ENCODE measurements around the gene IDI1.
"Not testable (repeated sequence)": the region's sequence is repeated elsewhere in the genome, so short reads cannot be mapped to it uniquely, and the experiment has no call there.

IDI1 gene

GRCh38 chr10:1033601-1034000 lies 15.3 kb downstream of the IDI1 start:
- DNase-seq = no peak

DNA sequence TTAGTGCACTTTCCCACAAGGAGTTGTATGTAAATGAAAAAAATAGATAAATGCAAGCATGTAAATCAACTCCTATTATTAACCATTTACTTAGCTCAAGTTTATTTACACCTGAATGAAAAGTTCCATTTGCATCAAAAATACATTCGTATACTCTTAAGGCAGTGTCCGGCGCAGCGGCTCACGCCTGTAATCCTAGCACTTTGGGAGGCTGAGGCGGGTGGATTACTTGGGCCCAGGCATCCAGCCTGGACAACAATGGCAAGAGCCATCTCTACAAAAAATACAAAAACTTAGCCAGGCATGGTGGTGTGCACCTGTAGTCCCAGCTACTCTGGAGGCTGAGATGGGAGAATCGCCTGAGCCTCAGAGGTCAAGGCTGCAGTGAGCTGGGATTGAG lies 19.1 kb downstream of the IDI1 start:
- no peak for DNase-seq

DNA sequence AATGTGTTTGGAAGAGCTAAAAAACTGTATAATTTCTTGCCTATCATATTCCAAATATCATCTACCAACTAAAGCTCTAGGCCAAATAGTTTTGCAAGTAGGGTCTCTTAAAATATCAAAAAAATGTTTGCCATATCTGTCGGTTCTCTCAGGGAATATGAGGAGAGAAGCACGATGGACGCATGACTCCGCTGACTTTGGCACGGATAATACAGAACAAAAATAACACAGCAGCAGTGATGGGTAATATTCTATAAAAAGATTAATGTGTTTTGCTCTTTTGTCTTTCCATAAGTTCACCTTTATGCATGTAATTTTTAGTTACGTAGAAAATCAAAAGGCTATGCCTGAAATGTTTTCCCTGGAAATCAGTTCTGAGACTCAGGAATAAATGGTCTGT lies 22.3 kb downstream of the IDI1 start:
- DNase-seq = no peak

- peak; percentile 17 for DNase-seq
These were observed 23.2 kb downstream of the IDI1 start, which contains the start of gene IDI2 for GRCh38 chr10:1025683-1026082. Gene IDI2 (minus strand): TSS chr10:1025859. CDS start chr10:1024723, 1,136 bp downstream.

DNA sequence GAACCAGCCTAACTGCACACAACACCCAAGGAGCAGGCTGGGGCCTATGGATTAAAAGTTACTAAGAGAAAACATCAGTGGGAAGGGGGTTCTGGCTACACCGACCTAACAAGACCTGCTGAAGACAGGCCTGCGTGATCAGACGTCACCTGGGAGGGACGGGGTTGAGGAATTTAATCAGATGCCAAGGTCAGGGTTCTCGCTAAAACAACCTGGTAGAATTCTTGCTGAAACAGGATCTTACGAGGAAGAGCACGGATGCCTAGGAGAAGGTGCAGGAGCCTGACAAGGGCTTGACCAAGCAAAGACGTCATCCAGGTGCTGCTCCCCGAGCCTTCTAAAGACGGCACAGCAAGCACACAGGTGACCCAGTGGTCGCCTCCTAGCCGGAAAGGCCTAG lies 24.8 kb downstream of the IDI1 start:
- no peak for DNase-seq

- DNase-seq = no peak
These were observed 26.5 kb downstream of the IDI1 start for GRCh38 chr10:1022413-1022812.

DNA sequence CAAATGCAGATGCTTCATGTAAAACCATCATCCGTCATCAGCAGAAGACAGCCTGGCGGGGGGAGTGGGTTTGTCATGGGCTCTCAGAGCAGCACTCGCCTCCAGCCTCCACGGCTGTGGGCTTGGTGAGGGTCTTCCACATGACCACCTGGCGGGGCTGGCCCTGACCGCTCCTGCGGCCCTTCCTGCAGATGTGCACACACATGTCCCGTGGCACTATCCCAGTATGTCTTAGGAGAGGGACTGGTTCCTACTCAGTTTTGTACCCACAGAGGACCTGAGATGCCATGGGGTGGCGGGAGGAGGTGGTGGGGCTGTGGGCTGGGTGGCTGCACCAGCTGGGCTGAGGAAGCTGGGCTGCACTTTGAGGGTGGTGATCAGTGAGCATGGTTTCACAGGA lies 28.0 kb downstream of the IDI1 start:
- no peak for DNase-seq

DNA sequence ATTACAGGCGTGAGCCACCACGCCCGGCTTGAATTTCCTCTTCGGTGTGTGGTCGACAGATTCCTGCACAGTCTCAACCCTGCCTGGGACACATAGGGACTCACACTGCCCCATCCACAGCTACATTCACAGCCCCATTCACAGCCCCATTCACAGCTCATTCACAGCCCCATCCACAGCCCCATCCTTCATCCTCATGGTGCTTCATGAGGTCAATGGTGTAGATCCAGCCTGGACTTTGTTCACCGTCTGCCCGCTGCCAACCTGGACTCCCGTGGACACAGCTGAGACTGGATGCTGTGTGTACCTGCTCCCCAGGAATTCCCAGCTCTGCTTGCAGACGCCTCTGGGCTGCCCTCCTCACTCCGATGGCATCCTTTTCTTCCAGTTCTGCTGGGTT lies 28.5 kb downstream of the IDI1 start:
- DNase-seq = no peak

DNA sequence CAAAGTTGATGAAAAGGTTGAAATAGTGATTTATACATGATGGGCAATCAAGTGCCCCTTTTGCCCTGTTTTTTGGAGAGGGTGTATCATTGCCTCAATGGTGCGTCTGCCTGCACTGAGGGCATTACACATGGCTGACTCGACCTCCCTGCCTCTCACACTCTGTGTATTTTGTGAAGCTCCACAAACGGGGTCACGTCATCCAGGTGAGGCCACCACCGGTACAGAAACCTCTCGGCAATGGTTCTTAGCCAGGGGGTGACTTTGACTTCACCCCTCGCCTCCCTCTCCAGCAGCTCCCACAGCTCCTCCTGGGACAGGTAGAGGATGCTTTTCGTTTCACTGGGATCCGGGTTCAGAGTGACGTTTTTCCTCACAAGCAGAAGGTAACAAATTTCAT lies 29.6 kb downstream of the IDI1 start:
- DNase-seq = no peak

- no peak for DNase-seq
These were observed 33.2 kb downstream of the IDI1 start for GRCh38 chr10:1015688-1016087.

DNA sequence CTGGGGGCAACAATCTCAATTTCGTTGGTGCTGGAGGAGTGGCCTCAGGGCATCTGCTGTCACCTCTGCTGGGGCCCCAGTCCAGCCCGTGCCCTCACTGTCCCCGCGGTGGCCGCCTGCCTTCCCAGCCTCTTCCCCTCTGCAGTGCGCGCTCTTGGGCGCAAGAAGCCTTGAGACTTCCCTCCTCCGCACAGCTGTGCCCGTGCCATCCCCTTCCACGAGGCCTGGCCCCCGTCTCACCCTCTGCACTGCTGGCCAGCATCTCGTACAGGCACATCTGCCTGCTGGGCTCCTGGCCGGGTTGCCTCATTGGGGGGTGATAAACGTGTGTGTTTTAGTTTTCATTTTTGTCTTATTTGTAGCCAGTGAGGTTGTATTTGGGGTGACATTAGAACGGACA lies 37.2 kb downstream of the IDI1 start:
- DNase-seq = no peak

- DNase-seq = no peak
These were observed 38.2 kb downstream of the IDI1 start for GRCh38 chr10:1010703-1011102.

DNA sequence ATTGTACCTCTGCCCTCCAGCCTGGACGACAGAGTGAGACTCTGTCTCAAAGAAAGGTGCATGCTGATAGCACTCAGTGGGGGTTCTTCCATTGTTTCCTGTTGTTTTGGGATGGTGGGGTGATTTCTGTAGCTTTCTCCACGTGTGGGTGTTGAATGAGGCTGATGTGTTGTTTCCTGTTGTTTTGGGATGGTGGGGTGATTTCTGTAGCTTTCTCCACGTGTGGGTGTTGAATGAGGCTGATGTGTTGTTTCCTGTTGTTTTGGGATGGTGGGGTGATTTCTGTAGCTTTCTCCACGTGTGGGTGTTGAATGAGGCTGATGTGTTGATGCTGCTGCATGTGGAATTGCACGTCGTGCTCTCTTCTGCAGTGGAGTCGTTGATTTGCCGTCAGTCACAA lies 39.0 kb downstream of the IDI1 start:
- DNase-seq = not testable (repeated sequence)

GRCh38 chr10:1009071-1009494 lies 39.8 kb downstream of the IDI1 start:
- DNase-seq = no peak

- no peak for DNase-seq
These were observed 41.3 kb downstream of the IDI1 start for GRCh38 chr10:1007583-1007982.

DNA sequence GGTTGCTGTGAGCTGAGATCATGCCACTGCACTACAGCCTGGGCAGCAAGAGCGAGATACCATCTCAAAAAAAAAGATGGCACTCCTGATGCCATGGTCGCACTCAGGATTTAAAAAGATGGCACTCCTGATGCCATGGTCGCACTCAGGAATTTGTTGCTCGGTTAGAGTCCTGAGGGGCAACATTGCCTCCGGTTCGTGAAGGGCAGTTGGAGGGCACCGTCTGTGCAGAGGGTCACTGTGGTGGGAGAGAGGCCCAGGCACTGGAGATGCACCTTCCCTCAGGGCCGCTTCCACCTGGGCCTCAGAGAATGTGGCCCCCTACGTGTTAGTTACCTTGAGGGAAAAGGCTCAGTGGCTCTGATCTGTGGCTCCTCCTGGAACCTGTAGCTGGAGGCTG lies 42.3 kb downstream of the IDI1 start:
- no peak for DNase-seq

GRCh38 chr10:1003884-1004670 lies 44.8 kb downstream of the IDI1 start:
- DNase-seq = no peak

DNA sequence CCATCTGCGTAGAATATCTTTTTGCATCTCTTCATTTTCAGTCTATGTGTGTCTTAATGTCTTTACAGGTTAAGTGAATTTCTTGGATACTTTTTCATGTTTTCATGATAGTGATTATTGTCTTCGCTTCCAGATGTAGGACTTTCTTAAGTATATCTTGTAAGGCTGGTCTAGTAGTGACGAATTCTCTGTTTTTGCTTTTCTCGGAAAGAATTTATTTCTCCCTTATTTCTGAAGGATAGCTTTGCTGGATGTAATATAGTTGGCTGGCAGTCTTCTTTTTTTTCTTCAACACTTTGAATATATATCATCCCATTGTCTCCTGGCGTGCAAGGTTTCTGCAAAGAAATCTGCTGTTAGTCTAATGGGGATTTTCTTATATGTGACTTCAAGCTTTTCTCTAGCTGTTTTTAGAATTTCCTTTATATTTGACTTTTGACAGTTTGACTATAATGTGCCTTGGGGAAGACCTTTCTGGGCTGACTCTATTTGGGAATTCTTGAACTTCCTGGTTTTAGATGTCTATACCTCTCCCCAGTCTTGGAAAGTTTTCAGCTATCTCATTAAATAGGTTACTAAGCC lies 46.4 kb downstream of the IDI1 start:
- peak; percentile 2 for DNase-seq

DNA sequence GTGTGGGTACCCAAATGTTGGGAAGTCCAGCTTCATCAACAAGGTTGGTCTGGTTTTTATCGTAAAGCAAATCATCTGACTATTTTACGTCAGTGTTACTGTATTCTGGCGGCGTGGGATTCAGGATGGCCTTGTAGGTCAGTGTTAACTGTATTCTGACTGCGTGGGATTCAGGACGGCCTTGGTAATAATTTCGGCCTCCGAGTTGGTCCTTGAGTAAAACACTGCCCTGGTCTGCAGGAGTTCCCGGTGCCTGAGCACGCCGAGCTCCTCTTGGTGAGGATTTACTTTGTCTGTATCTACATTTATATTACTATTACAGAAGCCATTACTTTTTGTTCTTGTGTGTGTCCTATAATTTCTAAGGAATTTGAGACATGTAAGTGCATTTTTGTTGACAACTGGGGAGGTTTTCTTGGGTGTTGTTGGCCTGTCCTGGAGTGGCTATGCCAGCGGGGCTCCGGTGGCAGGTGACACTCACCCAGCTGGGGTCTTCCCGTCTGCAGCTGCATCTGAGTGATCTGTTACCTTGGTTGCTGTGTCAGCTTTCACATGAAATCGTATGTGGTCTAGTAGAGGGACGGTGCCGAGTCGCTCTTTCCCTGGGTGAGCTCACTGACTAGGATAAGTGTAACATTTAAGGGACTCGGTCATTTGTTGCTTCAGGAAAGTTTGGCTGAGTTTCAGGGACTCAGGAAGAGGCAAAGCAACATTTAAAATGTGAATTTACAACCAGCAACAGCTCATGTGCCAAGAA lies 51.5 kb downstream of the IDI1 start:
- no peak for DNase-seq

GRCh38 chr10:996031-996430 lies 52.9 kb downstream of the IDI1 start:
- DNase-seq = no peak

- DNase-seq = no peak
These were observed 53.4 kb downstream of the IDI1 start for GRCh38 chr10:995559-995926.

- no peak for DNase-seq
These were observed 53.9 kb downstream of the IDI1 start for GRCh38 chr10:994836-995558.

GRCh38 chr10:992871-993270 lies 56.0 kb downstream of the IDI1 start:
- no peak for DNase-seq

Data from NCI-H2171 treated with DMSO at 0.1 percent for 48 hours (cell line).